DOHH2 (cell line): Measurements from ENCODE around the gene LBX2.
A peak's percentile ranks its signal among the peaks of the same experiment; 100 is the strongest.

Experiments used
- EZH2phosphoT487 ChIP-seq: fragments of 200-600 bp; sonication (generic); IDR thresholded peaks from 2 replicates; pipeline ENCODE4 v1.6.1; 2017; ENCODE audit warnings: borderline replicate concordance, mild to moderate bottlenecking, antibody characterized with exemption, low read length, moderate library complexity, mixed read lengths
- TF ChIP-seq, protein P1 (sequence below): fragments of 200-600 bp; sonication (generic); IDR thresholded peaks from one replicate; pipeline ENCODE4 v1.5.1; 2014; ENCODE audit warnings: antibody characterized with exemption, mild to moderate bottlenecking, low read depth, low read length; ENCODE audit not compliant: poor library complexity, severe bottlenecking

DNA sequence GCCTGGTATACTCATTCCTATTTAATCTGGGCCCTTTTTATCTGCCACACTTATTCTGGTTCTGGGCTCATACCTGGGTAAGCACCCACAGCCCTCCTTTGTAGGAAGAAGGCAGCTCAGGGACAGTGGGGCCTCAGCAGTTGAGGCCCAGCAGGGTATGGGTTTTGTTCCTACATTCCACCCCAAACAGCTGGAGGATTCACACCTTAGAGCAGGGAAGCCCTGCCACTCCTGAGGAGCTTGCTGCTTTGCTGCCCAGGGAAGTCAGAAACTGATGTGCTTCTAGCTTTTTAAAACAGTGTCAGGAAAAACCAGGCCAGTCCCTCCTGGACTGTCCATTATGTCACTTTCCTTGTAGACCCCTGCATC lies 1.2 kb upstream of the LBX2 start:
- TF ChIP-seq, protein P1, sequence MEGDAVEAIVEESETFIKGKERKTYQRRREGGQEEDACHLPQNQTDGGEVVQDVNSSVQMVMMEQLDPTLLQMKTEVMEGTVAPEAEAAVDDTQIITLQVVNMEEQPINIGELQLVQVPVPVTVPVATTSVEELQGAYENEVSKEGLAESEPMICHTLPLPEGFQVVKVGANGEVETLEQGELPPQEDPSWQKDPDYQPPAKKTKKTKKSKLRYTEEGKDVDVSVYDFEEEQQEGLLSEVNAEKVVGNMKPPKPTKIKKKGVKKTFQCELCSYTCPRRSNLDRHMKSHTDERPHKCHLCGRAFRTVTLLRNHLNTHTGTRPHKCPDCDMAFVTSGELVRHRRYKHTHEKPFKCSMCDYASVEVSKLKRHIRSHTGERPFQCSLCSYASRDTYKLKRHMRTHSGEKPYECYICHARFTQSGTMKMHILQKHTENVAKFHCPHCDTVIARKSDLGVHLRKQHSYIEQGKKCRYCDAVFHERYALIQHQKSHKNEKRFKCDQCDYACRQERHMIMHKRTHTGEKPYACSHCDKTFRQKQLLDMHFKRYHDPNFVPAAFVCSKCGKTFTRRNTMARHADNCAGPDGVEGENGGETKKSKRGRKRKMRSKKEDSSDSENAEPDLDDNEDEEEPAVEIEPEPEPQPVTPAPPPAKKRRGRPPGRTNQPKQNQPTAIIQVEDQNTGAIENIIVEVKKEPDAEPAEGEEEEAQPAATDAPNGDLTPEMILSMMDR: no peak
- TF ChIP-seq EZH2phosphoT487: peak; percentile 4; the same call in 1 of the 2 replicates
